Activated CD4-positive, alpha-beta T cell treated with anti-CD3 and anti-CD28 coated beads, Interleukin-2, amount 10 ng/mL, durations not matched to agents 24 days and 14 days (primary cell): ENCODE data around the gene FOXN3. TPM values are rescaled to one million over a fixed set of nuclear protein-coding genes. Genes with fewer than 3 reads are reported as not detected.

Experiments
- DNase-seq: peaks from one replicate; pipeline ENCODE4 v3.0.0; 2022
- H3K27ac Mint-ChIP-seq: one replicate; pipeline ENCODE4 v1.8.0; 2022; ENCODE audit warnings: mild to moderate bottlenecking, mixed read lengths
- H3K27me3 Mint-ChIP-seq: one replicate; pipeline ENCODE4 v1.8.0; 2022; ENCODE audit warnings: mixed read lengths
- H3K36me3 Mint-ChIP-seq: one replicate; pipeline ENCODE4 v1.8.0; 2022; ENCODE audit warnings: low read depth, mild to moderate bottlenecking, mixed read lengths
- H3K4me1 Mint-ChIP-seq: one replicate; pipeline ENCODE4 v1.8.0; 2021; ENCODE audit warnings: mixed read lengths
- H3K4me3 Mint-ChIP-seq: one replicate; pipeline ENCODE4 v1.8.0; 2022; ENCODE audit warnings: mild to moderate bottlenecking, moderate library complexity, mixed read lengths
- H3K9me3 Mint-ChIP-seq: one replicate; pipeline ENCODE4 v1.8.0; 2021; ENCODE audit warnings: mixed read lengths
- intact Hi-C: fragments of 100-400 bp; cut with micrococcal nuclease; formaldehyde crosslinking; loops from one replicate; pipeline ENCODE4 v1.15.1; 2023
- total RNA-seq: library from RNA; stranded (reverse); gene quantifications from 2 replicates; pipeline ENCODE4 v1.2.3, GENCODE V29; 2022

Gene FOXN3
- total RNA-seq, 1 donor from 2014 or later: 80.0 TPM

DNA sequence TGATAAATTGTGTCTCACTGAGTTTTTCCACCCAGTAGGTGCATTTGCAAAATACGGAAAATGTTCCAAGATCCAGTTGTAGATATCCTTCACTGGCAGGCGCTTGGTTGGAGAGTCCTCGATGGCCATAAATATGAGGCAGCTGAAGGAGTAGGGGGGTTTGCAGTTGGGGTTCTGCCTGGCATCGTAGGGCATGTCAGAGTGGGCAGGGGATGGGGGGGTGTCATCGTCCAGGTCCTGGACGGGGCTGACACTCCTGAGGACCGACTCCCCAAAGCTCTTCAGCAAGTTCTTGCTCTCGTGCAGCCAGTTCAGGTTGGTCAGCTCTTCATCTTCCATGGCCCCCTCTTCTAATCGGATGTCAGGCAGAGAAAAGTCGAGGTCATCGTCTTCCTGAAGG lies 5.1 kb downstream of the FOXN3 start:
- Mint-ChIP-seq H3K4me1 (peaks cover 40% of the 10 kb centered on the region), H3K36me3 (peaks cover 43% of the 10 kb centered on the region), H3K4me3 (no peak overlapping the region), H3K9me3 (no peaks in the 10 kb centered on the region), H3K27me3 (no peaks in the 10 kb centered on the region), H3K27ac (no peak overlapping the region)
- DNase-seq: no peak
- intact Hi-C loops: loop anchor here (10.0 kb wide), 1 partner anchor 107 kb away; no protein-coding TSS in a partner anchor

DNA sequence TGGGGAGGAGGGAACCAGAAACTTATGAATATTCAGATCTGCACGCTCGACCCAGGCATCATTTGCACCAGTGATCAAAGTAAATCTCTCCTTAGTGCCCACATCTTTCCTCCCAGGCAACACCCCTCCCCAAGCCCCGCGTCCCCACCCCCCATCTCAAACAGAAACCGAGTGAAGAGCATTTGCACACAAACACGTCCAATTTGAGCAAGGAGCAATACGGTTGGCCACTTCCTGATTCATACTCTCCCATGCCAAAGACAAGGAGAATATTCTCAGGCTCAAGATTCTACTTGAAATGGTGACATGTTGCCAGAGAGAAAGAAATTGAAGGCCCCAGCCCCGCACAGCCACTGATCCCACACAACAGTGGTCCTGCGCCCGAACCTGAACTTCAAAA lies 7.1 kb downstream of the FOXN3 start:
- no peak for DNase-seq
- Mint-ChIP-seq H3K4me3 (peak overlapping the region; percentile 26), H3K27ac (no peak overlapping the region), H3K36me3 (peaks cover 46% of the 10 kb centered on the region), H3K27me3 (no peaks in the 10 kb centered on the region), H3K4me1 (peaks cover 36% of the 10 kb centered on the region), H3K9me3 (no peaks in the 10 kb centered on the region)
- intact Hi-C loops: loop anchor here (10.0 kb wide), 1 partner anchor 105 kb away; no protein-coding TSS in a partner anchor

DNA sequence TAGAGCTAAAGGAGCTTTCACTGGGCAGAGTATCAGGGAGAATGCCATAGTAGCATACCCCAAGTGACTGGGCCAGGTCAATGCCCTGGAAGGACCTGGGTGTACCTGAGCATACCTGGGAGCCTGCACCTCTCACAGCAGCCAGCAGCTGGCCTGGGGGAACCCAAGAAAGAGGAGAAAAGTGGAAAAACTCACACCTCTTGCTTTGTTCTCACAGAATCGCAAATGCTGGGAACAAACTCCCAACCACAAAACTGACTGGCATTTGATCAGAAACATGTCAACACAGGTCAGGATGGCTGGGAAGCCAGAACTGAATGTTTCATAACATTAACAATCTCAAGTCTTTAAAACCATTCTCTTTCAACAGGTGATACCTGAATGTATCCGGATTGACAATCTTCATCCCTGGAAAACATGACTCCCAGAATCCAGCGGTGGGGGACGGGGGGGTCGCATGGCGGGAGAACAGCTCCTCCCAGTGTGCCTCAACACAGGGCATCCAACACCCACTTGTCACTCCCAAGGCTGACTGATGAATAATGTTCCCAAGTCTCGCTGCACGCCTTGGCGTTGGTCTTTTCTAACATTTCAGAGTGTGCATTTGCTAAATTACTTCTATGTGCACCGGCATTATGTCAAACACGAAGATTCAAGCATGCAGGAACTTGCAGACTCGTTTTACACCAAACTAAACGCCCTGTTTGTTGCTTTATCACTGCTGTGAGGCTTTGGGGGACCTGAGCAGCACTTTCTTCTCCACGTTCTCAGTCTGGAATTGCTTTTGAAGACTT lies 7.9 kb downstream of the FOXN3 start:
- Mint-ChIP-seq H3K36me3 (peaks cover 50% of the 10 kb centered on the region), H3K27ac (no peak overlapping the region), H3K9me3 (no peaks in the 10 kb centered on the region), H3K4me1 (peaks cover 34% of the 10 kb centered on the region), H3K27me3 (no peaks in the 10 kb centered on the region), H3K4me3 (no peak overlapping the region)
- intact Hi-C loops: no loop called here
- no peak for DNase-seq

DNA sequence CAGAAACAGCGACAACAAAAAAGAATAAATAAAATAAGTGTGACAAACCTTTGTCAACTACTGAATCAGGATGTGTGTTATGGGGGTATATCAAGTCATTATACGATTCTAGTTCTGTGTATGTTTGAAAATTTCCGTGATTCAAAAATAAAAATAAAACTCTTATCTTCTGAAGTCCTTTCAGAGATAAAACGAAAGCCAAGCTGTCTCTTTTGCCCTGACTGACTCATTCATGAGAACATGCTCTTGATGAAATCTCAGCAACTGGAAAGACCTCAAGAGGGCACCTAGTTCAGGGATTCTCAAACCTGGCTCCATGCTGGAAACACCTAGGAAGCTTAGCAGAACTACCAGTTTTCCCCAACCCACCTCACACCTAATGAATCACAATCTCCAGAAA lies 9.2 kb downstream of the FOXN3 start:
- Mint-ChIP-seq H3K27me3 (no peaks in the 10 kb centered on the region), H3K4me3 (no peak overlapping the region), H3K9me3 (peaks cover 4% of the 10 kb centered on the region), H3K36me3 (peaks cover 53% of the 10 kb centered on the region), H3K4me1 (peaks cover 38% of the 10 kb centered on the region), H3K27ac (peak overlapping the region; percentile 53)
- intact Hi-C loops: no loop called here
- DNase-seq: no peak

DNA sequence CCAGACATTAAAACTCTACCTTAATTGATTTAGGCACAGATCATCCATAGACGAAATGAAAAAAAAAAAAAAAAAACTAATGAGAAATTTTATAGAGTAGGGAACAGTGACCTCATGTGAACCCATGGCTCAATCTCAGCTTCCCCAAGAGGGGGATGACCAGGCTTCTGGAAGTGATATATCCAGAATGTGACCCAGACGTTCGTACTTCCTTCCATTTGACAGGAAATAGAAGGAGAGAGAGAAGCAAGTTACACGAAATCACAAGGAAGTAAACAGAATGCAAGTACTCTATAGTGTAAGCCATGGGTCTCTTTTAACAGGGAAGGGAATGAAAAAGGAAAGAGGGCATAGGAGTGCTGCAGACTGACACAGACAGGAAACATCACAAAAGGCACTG lies 10.1 kb downstream of the FOXN3 start:
- peaks cover 54% of the 10 kb centered on the region for H3K36me3 Mint-ChIP-seq
- no peaks in the 10 kb centered on the region for H3K27me3 Mint-ChIP-seq
- no peak overlapping the region for H3K27ac Mint-ChIP-seq
- peaks cover 4% of the 10 kb centered on the region for H3K9me3 Mint-ChIP-seq
- no peak overlapping the region for H3K4me3 Mint-ChIP-seq
- intact Hi-C loops: no loop called here
- DNase-seq: no peak
- peaks cover 39% of the 10 kb centered on the region for H3K4me1 Mint-ChIP-seq

DNA sequence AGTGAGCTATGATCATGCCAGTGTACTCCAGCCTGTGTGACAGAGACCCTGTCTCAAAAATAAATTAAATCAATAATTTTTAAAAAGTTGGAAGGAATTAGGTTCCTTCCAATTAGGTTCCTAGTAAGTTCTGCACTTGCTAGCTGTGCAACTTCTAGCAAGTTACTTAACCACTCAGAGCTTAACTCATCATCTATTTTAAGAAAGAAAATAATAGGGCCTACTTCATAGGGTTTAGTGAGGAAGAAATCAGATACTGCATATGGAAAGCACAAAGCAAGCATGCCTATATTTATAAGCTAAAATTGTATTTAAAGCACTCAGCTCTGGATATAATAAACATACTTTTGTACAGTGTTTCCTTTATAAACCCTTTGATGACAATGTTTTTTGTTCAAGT lies 10.7 kb downstream of the FOXN3 start:
- Mint-ChIP-seq H3K36me3 (peaks cover 54% of the 10 kb centered on the region), H3K4me3 (no peak overlapping the region), H3K27ac (no peak overlapping the region), H3K27me3 (no peaks in the 10 kb centered on the region), H3K4me1 (peaks cover 42% of the 10 kb centered on the region), H3K9me3 (peaks cover 4% of the 10 kb centered on the region)
- intact Hi-C loops: no loop called here
- DNase-seq: no peak

DNA sequence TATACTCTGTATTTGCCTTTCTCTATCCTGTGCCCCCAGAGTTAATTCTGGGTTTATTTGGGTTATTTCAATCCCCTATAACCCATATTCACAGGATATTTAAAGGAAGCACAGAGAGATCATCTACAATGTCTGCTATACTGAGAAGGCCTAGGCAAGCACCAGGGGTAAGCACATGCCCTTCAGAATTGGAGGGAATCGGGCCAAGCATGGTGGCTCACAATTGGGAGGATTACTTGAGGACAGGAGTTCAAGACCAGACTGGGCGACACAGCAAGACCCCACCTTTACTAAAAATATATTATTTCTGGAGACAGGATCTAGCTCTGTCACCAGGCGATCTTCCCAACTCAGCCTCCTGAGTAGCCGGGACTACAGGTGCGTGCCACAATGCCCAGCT lies 11.3 kb downstream of the FOXN3 start:
- H3K4me1 Mint-ChIP-seq: peaks cover 40% of the 10 kb centered on the region
- intact Hi-C loops: no loop called here
- H3K36me3 Mint-ChIP-seq: peaks cover 48% of the 10 kb centered on the region

DNA sequence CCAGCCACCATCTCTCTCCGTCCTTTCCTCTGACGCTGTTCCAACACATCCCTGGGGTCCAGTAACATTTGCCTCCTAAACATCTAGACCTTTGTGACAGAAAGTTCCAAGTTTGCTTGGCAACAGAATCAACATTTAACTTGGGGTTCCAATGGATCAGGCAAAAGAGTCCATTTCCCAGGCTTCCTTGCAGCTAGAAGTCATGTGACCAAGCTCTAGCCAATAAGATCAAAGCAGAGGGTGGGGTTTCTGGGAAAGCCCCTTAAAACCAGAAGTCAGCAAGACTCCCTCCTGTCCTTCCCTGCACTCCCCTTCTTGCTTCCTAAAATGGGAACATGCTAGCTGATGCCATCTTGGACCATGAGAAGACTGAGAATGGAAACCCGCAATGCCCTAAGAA lies 14.7 kb downstream of the FOXN3 start:
- peaks cover 38% of the 10 kb centered on the region for H3K36me3 Mint-ChIP-seq

More for the DNA sequence above, 11.3 kb downstream of the FOXN3 start:
- peak overlapping the region; percentile 19 for H3K27ac Mint-ChIP-seq
- peaks cover 4% of the 10 kb centered on the region for H3K9me3 Mint-ChIP-seq
- DNase-seq: no peak
- H3K27me3 Mint-ChIP-seq: no peaks in the 10 kb centered on the region
- no peak overlapping the region for H3K4me3 Mint-ChIP-seq

DNA sequence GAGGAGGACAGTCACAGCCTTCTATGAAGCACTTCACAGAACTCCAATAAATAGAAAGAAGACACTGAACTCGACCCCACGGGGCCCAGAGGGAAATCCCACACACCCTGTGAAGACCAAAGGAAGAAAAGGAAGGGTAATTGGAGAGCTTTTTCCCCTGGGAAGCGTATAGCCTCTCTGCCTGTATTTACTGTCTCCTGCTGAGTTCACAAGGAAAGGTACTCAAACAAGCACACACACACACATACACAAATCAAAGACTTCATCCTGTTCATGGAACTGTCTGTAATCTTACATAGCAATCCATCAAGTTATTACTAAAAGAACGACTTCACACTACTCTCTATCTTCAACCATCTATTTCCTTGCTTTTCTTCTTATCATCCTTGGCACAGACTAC lies 15.3 kb downstream of the FOXN3 start:
- intact Hi-C loops: no loop called here
- Mint-ChIP-seq H3K36me3 (peaks cover 35% of the 10 kb centered on the region), H3K4me1 (peaks cover 31% of the 10 kb centered on the region), H3K9me3 (peaks cover 4% of the 10 kb centered on the region), H3K27me3 (no peaks in the 10 kb centered on the region), H3K27ac (no peak overlapping the region), H3K4me3 (no peak overlapping the region)
- no peak for DNase-seq

More for the DNA sequence above, 14.7 kb downstream of the FOXN3 start:
- peaks cover 36% of the 10 kb centered on the region for H3K4me1 Mint-ChIP-seq
- peaks cover 4% of the 10 kb centered on the region for H3K9me3 Mint-ChIP-seq
- DNase-seq: no peak
- no peak overlapping the region for H3K27ac Mint-ChIP-seq
- no peak overlapping the region for H3K4me3 Mint-ChIP-seq
- H3K27me3 Mint-ChIP-seq: no peaks in the 10 kb centered on the region
- intact Hi-C loops: no loop called here

DNA sequence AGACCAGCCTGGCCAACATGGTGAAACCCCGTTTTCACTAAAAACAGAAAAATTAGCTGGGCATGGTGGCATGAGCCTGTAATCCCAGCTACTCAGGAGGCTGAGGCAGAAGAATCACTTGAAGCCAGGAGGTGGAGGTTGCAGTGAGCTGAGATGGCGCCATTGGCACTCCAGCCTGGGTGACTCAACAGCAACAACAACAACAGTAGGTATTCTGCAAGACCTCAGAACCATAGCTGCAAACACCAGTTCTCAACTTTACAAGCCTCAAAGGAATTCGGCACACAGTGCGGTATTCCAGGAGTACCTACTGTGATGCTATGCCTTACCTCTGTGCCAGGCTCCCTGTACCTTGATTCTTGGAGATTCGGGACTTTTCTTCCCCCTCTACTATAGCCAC lies 15.8 kb downstream of the FOXN3 start:
- H3K27ac Mint-ChIP-seq: no peak overlapping the region
- peaks cover 34% of the 10 kb centered on the region for H3K36me3 Mint-ChIP-seq
- intact Hi-C loops: no loop called here
- no peak for DNase-seq
- no peaks in the 10 kb centered on the region for H3K27me3 Mint-ChIP-seq
- peaks cover 29% of the 10 kb centered on the region for H3K4me1 Mint-ChIP-seq
- peaks cover 4% of the 10 kb centered on the region for H3K9me3 Mint-ChIP-seq
- no peak overlapping the region for H3K4me3 Mint-ChIP-seq

DNA sequence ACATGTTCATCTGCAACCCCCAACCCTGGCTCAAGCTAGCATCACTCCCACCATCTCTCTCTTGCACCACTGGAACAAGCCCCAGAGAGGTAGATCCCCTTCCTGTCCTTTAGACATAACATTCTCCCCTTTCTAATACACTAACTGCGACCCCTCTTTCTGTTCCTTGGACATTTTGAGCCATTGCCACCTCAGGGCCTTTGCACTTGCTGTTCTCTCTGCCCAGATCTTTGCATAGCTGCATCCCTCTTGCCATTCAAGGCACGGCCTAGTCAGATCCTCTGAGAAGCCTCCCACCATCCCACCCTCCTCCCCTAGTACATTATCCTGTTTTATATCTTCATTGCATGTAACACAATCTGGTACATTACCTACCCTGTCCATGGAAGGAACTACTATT lies 16.5 kb downstream of the FOXN3 start:
- Mint-ChIP-seq H3K27ac (no peak overlapping the region), H3K4me3 (no peak overlapping the region), H3K27me3 (no peaks in the 10 kb centered on the region), H3K36me3 (peaks cover 31% of the 10 kb centered on the region), H3K9me3 (peaks cover 4% of the 10 kb centered on the region), H3K4me1 (peaks cover 35% of the 10 kb centered on the region)
- intact Hi-C loops: no loop called here
- DNase-seq: no peak

DNA sequence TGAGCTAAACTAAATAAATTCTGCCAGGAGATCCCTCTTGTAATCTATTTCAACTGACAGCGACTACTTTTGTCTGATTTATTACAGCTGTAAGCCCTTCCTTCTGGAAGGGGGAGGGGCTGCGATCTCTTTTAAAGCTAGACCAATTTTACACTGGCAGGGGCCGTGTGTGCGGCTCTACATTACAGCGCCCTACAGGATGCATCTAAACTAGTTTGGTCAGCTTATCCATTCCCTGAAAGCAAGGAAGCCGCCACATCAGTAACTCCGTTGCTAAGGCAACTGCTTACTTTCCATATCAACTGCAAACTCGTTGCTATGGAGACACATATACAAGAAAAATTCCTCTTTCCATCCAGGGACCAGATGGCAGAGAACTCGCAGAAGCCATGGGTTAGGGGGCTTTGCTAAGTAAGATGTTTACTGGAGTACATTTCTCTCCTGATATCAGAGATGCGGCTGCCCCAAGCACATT lies 17.4 kb downstream of the FOXN3 start:
- peaks cover 40% of the 10 kb centered on the region for H3K4me1 Mint-ChIP-seq
- no peak for DNase-seq
- no peak overlapping the region for H3K4me3 Mint-ChIP-seq
- H3K36me3 Mint-ChIP-seq: peaks cover 27% of the 10 kb centered on the region
- intact Hi-C loops: no loop called here
- H3K27ac Mint-ChIP-seq: no peak overlapping the region
- peaks cover 4% of the 10 kb centered on the region for H3K9me3 Mint-ChIP-seq
- no peaks in the 10 kb centered on the region for H3K27me3 Mint-ChIP-seq

DNA sequence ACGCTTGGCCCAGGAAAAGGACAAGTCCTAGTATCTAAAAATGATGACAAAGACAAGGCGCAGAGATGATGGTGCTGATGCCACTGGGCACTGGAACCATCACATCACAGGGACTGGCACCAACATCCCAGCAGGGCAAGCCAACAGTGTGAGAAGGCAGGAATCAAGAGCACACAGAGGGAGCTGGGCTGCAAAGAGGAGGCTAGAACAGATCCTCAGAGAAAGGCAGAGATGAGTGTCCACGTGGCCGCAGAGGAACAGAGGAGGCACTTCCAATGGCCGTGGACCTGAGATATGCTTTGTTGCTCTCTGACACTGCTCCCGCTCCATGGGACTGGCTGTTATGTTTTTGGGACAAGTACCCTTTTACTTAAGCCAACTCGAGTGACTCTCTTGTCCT lies 17.9 kb downstream of the FOXN3 start:
- peaks cover 43% of the 10 kb centered on the region for H3K4me1 Mint-ChIP-seq
- peaks cover 4% of the 10 kb centered on the region for H3K9me3 Mint-ChIP-seq
- no peak overlapping the region for H3K27ac Mint-ChIP-seq
- H3K27me3 Mint-ChIP-seq: no peaks in the 10 kb centered on the region
- no peak overlapping the region for H3K4me3 Mint-ChIP-seq
- no peak for DNase-seq
- peaks cover 26% of the 10 kb centered on the region for H3K36me3 Mint-ChIP-seq
- intact Hi-C loops: no loop called here

DNA sequence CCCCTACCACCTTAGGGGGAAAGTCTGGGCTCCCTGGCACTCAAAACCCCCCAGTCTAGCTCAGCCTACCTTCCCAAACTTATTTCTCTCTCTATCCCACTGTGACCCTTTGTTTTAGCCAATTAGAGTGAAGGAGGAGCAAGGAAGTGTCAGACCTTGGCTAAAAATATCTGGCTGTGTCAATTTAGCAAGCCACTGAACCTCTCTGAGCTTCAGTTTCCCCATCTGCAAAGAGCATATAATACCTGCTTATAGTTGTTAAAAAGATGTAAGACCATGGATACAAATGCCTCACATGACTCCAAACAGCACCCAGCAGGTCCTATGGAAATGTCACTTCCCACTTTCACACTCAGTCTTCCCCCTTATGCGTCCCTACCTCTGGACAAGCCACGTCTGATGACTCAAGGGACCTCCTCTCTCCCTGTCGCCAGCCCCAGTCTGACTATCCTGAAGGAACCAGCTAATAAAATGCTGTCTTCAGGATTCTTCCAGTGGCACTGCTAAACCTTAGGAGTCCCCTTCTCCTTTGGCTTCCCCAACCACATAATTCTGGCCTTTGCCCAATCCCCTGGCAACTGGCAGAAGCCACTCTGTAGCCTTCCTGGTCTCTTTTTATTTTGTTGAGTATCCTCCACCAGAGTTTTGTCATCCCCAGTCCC lies 19.3 kb downstream of the FOXN3 start:
- peaks cover 19% of the 10 kb centered on the region for H3K36me3 Mint-ChIP-seq

More for the DNA sequence above, 19.3 kb downstream of the FOXN3 start:
- Mint-ChIP-seq H3K27ac (no peak overlapping the region), H3K27me3 (no peaks in the 10 kb centered on the region), H3K4me3 (no peak overlapping the region), H3K4me1 (peaks cover 48% of the 10 kb centered on the region), H3K9me3 (no peaks in the 10 kb centered on the region)
- no peak for DNase-seq
- intact Hi-C loops: no loop called here
